Activated CD8-positive, alpha-beta T cell treated with anti-CD3 and anti-CD28 coated beads for 36 hours (primary cell): ENCODE results near the gene NSMCE1. TPM values are rescaled to one million over a fixed set of nuclear protein-coding genes. Genes with fewer than 3 reads are reported as not detected.
A peak's percentile ranks its signal among the peaks of the same experiment; 100 is the strongest.

Source experiments
- ATAC-seq: fragments of 200-7000 bp; cut with Tn5 transposase; one replicate; pipeline ENCODE4 v1.10.0; 2021; ENCODE audit warnings: mild to moderate bottlenecking, moderate library complexity
- CTCF ChIA-PET: fragments of 350-600 bp; sonication (Branson Sonifier 250); formaldehyde crosslinking; loops from one replicate; lab custom pipeline; 2021; ENCODE audit warnings: antibody characterized with exemption; lab: Charles Lee
- POLR2A ChIA-PET: fragments of 350-600 bp; sonication (Branson Sonifier 250); formaldehyde crosslinking; loops from one replicate; lab custom pipeline; 2021; ENCODE audit warnings: antibody characterized with exemption; lab: Charles Lee
- DNase-seq: peaks from one replicate; pipeline ENCODE4 v3.0.0-alpha.2; 2020
- H3K27ac Mint-ChIP-seq: one replicate; pipeline ENCODE4 v1.8.0; 2021; ENCODE audit warnings: mild to moderate bottlenecking, mixed read lengths
- H3K27me3 Mint-ChIP-seq: one replicate; pipeline ENCODE4 v1.8.0; 2021; ENCODE audit warnings: mixed read lengths
- H3K36me3 Mint-ChIP-seq: one replicate; pipeline ENCODE4 v1.8.0; 2021; ENCODE audit warnings: low read depth, mixed read lengths
- H3K4me1 Mint-ChIP-seq: one replicate; pipeline ENCODE4 v1.8.0; 2021; ENCODE audit warnings: low read depth, mixed read lengths
- H3K4me3 Mint-ChIP-seq: one replicate; pipeline ENCODE4 v1.8.0; 2021; ENCODE audit warnings: mild to moderate bottlenecking, moderate library complexity, mixed read lengths
- H3K9me3 Mint-ChIP-seq: one replicate; pipeline ENCODE4 v1.8.0; 2021; ENCODE audit warnings: mixed read lengths
- CTCF ChIP-seq: fragments of 200-600 bp; IDR thresholded peaks from one replicate; pipeline ENCODE4 v1.8.0; 2022; ENCODE audit warnings: antibody characterized with exemption, mild to moderate bottlenecking
- intact Hi-C: fragments of 100-400 bp; cut with micrococcal nuclease; formaldehyde crosslinking; loops from one replicate; pipeline ENCODE4 v1.10.0; 2022
- total RNA-seq, 2 experiments: library from RNA; stranded (reverse); gene quantifications; one replicate each; pipeline ENCODE4 v1.2.3, GENCODE V29; 2021

NSMCE1 gene
- total RNA-seq, 2 experiments from 2014 or later = 150 to 156 TPM

GRCh38 chr16:27259710-27260109, 8.9 kb downstream of the NSMCE1 start:
- ChIA-PET POLR2A (interaction anchor here (1.0 to 1.6 kb wide), 2 partner anchors 58 to 63 kb away, joined by 3 to 4 read pairs; no protein-coding TSS in a partner anchor), CTCF (interaction anchor here (0.7 to 1.8 kb wide), 3 partner anchors 15 to 108 kb away, joined by 3 to 8 read pairs (median 3); no protein-coding TSS in a partner anchor)
- H3K36me3 Mint-ChIP-seq = peaks cover 70% of the 10 kb centered on the region
- no peak overlapping the region for H3K4me3 Mint-ChIP-seq
- no peak for TF ChIP-seq CTCF
- H3K4me1 Mint-ChIP-seq = peaks cover 80% of the 10 kb centered on the region
- no peaks in the 10 kb centered on the region for H3K9me3 Mint-ChIP-seq
- ATAC-seq (no peak), DNase-seq (no peak)
- H3K27me3 Mint-ChIP-seq = no peaks in the 10 kb centered on the region
- peak overlapping the region; percentile 8 for H3K27ac Mint-ChIP-seq
- intact Hi-C loops = no loop called here

GRCh38 chr16:27258241-27258734, 10.3 kb downstream of the NSMCE1 start:
- Mint-ChIP-seq H3K36me3 (peaks cover 66% of the 10 kb centered on the region), H3K4me3 (no peak overlapping the region), H3K27ac (peak overlapping the region; percentile 64), H3K4me1 (peaks cover 81% of the 10 kb centered on the region), H3K27me3 (no peaks in the 10 kb centered on the region), H3K9me3 (no peaks in the 10 kb centered on the region)
- ATAC-seq = peak; percentile 40
- ChIA-PET POLR2A (interaction anchor here (1.0 to 1.4 kb wide), 3 partner anchors 10 to 59 kb away, joined by 3 to 6 read pairs (median 5); partner anchors contain the start of gene NSMCE1), CTCF (interaction anchor here (1.2 to 1.7 kb wide), 3 partner anchors 23 to 110 kb away, joined by 3 to 9 read pairs (median 6); no protein-coding TSS in a partner anchor)
- DNase-seq = no peak
- TF ChIP-seq CTCF = no peak
- intact Hi-C loops = no loop called here

GRCh38 chr16:27257271-27257670, 11.3 kb downstream of the NSMCE1 start:
- peaks cover 79% of the 10 kb centered on the region for H3K4me1 Mint-ChIP-seq
- intact Hi-C loops = no loop called here
- ATAC-seq = no peak
- TF ChIP-seq CTCF = no peak
- CTCF ChIA-PET = interaction anchor here (1.5 to 3.3 kb wide), 3 partner anchors 13 to 111 kb away, joined by 3 to 19 read pairs (median 5); no protein-coding TSS in a partner anchor
- no peak for DNase-seq
- no peak overlapping the region for H3K4me3 Mint-ChIP-seq
- no peaks in the 10 kb centered on the region for H3K9me3 Mint-ChIP-seq
- H3K36me3 Mint-ChIP-seq = peaks cover 56% of the 10 kb centered on the region
- POLR2A ChIA-PET = interaction anchor here (1.2 to 1.7 kb wide), 5 partner anchors 11 to 61 kb away, joined by 3 to 7 read pairs (median 3); partner anchors contain the start of gene NSMCE1
- no peaks in the 10 kb centered on the region for H3K27me3 Mint-ChIP-seq
- H3K27ac Mint-ChIP-seq = peak overlapping the region; percentile 2

GRCh38 chr16:27256861-27257260, 11.7 kb downstream of the NSMCE1 start:
- intact Hi-C loops = no loop called here
- ChIA-PET POLR2A (interaction anchor here (1.2 to 1.7 kb wide), 5 partner anchors 12 to 61 kb away, joined by 3 to 7 read pairs (median 3); partner anchors contain the start of gene NSMCE1), CTCF (interaction anchor here (1.5 to 3.3 kb wide), 3 partner anchors 14 to 111 kb away, joined by 3 to 19 read pairs (median 5); no protein-coding TSS in a partner anchor)
- Mint-ChIP-seq H3K36me3 (peaks cover 58% of the 10 kb centered on the region), H3K4me1 (peaks cover 80% of the 10 kb centered on the region), H3K27me3 (no peaks in the 10 kb centered on the region), H3K4me3 (no peak overlapping the region), H3K27ac (peak overlapping the region; percentile 2), H3K9me3 (no peaks in the 10 kb centered on the region)
- TF ChIP-seq CTCF = no peak
- DNase-seq = no peak
- ATAC-seq = no peak
